ENCODE results near the gene CDKAL1.

DNA sequence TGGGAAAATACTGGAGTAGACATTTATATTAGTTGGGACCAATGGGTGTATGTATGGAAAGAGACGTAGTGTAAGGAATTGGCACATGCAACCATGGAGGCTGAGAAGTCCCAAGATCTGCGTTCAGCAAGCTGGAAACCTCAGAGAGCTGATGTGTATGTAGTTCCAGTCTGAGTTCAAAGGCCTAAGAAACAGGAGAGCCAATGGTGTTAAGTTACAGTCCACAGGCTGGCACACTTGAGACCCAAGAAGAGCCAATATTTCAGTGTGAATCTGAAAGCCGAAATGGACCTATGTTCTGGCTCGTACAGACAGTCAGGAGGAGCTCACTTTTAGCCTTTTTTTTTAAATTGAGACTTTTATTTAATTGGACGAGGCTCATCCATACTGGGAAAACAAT is 244.2 kb downstream of the CDKAL1 start:
- TF ChIP-seq, protein P1, sequence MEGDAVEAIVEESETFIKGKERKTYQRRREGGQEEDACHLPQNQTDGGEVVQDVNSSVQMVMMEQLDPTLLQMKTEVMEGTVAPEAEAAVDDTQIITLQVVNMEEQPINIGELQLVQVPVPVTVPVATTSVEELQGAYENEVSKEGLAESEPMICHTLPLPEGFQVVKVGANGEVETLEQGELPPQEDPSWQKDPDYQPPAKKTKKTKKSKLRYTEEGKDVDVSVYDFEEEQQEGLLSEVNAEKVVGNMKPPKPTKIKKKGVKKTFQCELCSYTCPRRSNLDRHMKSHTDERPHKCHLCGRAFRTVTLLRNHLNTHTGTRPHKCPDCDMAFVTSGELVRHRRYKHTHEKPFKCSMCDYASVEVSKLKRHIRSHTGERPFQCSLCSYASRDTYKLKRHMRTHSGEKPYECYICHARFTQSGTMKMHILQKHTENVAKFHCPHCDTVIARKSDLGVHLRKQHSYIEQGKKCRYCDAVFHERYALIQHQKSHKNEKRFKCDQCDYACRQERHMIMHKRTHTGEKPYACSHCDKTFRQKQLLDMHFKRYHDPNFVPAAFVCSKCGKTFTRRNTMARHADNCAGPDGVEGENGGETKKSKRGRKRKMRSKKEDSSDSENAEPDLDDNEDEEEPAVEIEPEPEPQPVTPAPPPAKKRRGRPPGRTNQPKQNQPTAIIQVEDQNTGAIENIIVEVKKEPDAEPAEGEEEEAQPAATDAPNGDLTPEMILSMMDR (IDR thresholded peaks at IDR 0.05; ENCODE audit: poor library complexity): no peak
- TF ChIP-seq EZH2phosphoT487 (IDR thresholded peaks at IDR 0.05; ENCODE audit: low read depth, severe bottlenecking, unreplicated experiment) (no peak), EZH2 (IDR thresholded peaks at IDR 0.05; ENCODE audit: borderline replicate concordance) (no peak)

Data from hepatocyte (in vitro differentiated cells).